ENCODE data around the gene ENTPD6.
A peak's percentile ranks its signal among the peaks of the same experiment; 100 is the strongest.

Gene ENTPD6

DNA sequence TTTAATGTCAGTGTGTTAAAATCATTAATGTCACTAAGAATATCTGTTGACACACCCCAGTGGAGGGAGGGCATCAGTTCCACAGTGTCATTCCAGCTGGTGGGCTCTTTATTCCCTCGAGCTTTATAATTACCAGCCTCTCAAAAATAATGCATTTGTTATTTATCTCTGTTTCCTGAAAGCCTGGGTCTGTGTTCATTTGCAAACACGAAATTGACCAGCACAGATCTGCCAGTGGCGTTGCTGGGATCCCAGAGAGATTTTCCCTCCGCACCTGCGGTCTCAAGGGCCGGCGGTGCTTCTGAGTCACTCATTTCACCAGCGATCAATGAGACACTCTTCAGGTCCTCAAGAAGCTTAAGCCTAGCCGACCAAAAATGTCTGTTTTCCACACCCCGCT, 46.7 kb downstream of the ENTPD6 start:
- DNase-seq (ENCODE audit: low spot score) = no peak

DNA sequence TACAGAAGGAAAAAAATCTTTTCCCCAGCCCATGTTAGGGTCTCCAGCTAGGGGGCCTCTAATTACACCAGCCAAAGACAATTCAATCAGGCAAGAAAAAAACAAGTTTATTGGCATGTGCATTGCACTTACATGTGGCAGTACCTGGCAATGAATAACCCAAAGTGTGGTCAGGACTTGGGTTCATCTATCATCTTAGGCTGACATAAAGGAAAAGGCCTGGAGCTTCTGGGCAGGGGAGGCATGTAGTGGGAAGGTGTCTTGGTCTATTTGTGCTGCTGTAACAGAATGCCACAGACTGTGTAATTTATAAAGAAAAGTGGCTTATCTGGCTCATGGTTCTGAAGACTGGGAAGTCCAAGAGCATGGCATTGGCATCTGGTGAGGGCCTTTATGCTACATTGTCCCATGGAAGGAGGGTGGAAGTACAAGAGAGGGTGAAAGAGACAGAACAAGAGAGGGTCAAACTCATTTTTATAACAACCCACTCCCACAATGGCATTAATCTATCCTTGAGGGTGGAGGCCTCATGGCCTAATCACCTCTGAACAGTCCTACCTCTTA, 48.0 kb downstream of the ENTPD6 start:
- no peak for DNase-seq (ENCODE audit: low spot score)

DNA sequence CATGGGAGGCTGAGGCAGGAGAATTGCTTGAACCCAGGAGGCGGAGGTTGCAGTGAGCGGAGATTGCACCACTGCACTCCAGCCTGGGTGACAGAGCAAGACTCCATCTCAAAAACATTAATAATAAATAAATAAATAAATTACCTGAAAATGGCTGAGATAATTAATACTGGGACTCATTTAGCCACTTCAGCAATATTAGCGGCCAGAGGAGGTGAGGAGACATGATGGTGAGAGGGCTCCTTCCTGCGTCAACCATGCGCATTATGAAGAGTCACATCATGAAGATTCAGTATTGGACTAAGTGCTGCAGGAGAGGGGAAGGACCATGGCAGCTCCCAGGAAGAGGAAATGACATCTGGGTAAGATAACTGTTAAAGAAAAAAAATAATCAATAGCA, 49.5 kb downstream of the ENTPD6 start:
- no peak for DNase-seq (ENCODE audit: low spot score)

DNA sequence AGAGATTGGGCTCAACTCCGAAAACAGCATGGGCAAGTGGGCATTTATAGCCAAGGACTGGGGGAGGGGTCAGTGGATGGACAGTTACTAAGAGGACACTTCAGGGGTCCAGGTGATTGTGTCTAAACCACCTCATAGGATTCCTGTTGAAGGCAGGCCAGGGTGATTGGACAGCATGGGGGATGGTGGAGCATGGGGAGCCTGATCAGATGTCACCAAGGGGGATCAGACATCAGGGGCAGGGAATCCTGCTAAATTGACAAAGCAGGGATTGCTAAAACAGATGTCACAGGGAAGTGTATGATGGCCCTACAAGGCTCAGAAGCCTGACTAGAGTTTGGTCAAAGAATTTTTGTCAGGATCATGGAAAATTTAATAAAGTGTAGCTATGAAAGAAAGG, 49.9 kb downstream of the ENTPD6 start:
- DNase-seq (ENCODE audit: low spot score) = no peak

DNA sequence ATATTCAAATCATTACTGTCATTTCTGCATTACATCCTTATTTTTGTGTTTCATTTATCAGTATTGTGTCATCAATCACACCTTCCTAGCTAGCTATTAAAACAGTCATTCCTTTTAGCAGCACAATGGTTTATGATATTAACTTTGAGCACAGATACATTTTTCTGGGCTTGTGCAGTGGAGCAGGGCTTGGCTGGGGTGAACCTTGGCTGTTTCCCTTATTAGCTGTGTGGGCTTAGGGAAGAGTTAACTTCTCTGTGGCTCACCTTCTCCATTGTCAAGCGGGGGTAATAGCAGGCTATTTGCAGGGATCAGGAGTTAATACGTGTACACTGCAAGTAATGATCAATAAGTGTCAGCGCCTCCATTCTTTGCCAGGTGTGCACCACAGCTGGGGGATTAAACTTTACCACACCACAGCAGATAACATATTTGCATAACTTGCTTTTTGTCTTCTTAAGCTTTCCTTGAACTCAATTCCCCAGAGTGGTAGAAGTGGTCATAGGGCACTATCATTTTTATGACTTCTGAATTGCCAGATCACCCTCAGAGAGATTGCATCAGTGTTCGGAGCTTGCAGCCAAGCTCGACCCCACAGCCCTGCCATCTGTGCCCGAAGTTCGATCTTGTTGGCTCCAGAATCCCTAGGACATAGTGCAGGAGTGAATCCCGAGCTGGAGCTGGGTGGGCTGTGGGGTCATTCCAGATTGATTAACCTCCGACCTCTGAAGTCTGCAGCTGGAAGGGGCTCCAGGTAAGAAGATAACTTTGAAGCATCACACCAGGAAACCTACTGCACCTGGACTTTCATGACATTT, 50.9 kb downstream of the ENTPD6 start:
- no peak for DNase-seq (ENCODE audit: low spot score)

DNA sequence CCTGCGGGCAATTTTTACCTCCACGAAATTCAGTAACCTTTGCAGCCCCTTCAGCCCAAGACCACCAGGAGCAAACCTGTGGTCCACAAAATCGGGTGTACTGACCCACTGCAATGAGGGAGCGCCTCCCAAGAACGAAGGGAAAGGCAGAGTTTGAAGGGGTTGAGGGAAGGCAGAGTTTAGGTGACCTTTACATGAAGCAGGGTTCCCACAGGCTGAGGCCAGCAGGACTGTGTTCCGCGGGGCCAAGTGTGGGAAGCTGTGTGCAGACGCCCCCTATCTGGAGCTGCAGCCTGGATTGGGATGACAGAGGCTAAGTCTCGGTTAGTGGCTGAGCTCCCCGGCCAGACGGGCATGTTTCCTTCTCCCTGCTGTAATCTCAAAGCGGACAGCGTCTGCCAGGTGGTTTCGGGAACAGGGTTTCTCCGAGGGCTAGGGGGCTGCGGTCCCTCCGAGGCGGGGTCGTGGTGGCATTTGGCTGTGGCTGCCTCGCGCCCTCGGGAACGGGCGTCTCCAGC, 51.5 kb downstream of the ENTPD6 start:
- DNase-seq (ENCODE audit: low spot score) = no peak

DNA sequence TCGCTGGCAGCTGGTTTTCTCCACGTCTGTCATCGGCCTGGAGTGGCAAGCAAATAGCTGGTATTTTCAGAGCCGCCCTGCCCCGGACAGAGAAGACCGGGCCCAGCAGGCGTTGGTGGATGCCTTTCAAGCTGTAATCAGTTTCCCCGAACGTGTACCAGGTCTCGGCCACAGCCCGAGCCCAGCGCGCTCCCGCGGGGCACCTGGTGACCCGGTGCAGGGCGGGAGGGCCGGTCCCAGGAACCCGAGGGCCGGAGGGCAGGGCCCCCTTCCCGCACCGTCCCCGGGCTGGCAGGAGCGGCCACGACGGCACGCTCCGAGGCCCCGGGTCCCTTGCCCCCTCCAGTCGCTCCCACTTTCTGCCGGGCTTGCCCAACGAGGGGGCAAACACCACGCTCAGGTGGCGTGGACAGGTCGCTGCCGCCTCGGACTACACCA, 52.0 kb downstream of the ENTPD6 start:
- peak; percentile 14 for DNase-seq (ENCODE audit: low spot score)

DNA sequence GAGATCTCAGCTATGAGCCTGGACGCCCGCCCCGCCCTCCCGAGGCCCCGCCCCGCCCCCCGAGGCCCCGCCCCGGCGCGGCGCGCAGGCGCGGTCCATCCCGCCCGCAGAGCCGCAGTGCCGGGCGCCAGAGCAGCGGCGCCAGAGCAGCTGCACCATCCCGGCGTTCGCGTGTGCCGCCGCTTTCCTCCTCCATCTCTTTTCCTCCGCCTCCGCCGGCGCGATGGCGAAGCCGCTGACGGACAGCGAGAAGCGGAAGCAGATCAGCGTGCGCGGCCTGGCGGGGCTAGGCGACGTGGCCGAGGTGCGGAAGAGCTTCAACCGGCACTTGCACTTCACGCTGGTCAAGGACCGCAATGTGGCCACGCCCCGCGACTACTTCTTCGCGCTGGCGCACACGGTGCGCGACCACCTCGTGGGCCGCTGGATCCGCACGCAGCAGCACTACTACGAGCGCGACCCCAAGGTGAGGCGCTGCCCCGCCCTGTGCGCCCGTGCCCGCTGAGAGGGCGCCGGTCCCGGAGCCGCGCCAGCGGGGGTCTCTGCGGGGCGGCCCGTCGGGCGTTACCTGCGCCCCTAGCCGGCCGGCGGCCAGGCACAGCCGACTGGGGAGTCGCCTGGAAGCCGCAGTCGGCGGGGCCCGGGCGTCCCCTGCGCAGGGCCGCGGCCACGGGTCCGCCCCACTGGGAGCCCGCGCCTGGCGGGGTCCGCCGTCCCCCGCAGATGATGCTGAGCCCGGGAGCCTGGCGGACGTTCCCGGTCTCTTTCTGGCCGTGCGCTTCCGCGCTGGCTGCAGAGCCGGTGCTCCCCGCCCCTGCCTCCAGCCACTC, 52.7 kb downstream of the ENTPD6 start, which contains the start of gene PYGB:
PYGB (plus strand) TSS at position 130 of the 830 bp plus-strand sequence; CDS start at position 224, 94 bp downstream.
- peak; percentile 79 for DNase-seq (ENCODE audit: low spot score)

DNA sequence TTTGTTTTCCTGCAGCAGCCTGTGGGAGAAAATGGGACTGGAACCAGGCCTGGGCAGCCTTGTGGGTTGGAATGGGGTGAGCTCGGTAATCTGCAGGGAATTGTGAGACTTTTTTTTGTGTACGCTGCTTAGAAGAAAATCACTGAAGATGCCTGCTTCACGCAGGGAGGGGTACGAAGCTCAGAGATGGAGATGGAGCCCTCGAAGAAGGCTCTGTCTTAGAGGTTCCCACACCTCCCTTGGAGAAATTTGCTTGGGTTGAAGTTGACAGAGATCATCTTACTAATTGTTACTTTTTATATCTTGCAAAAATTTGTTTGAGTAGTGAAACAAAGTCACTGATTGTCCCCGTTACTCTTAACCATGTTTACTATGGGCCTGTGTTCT, 53.3 kb downstream of the ENTPD6 start:
- DNase-seq (ENCODE audit: low spot score) = no peak

DNA sequence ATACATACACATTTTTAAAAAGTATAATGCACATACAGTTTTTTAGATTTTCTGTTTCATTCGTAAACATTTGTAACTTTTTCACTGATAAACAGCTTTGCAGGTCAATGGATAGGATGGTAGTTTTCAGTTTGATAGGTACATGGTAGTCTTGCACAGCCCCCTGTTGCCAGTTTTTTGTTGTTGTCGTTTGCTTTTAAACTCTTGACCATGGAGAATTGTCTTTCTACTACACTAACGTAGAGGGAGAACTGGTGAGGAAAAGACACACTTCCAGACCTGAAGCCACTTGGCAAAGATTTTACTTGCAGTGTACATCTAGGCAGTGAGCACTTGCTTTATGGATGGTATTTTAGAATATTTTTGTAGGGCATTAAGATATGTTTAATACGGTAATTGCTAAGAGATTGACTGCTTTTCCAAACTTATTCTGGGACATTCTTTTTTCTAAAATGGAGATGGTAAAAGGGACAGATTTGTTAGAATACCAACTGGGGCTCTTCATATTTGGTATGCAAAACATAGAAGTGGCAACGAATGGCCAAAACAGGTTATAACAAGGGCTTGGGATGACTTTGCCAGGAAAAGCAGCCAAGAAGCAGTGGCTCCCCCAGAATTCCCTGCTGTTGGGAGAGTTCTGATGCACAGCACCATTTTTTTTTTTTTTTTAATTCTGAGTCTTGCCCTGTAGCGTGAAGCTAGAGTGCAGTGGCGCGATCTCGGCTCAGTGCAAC, 53.9 kb downstream of the ENTPD6 start:
- DNase-seq (ENCODE audit: low spot score) = no peak

DNA sequence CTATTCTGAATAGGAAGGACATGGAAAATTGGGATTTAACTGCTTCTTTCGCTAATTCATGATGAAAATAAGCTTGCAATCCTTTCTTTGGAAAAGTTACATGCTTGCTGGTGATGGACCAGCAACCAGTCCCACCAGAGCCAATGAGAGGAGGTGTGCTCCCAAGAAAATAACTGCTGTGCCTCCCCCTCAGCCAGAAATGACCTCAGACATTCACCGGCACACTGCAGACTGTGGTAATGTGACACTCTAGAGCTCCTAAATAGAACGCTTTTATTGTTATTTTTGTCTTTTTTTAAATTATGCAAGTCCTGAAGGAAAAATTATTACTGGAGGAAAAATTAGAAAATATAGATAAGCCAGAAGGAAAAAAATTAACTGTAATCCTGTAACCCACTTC, 55.0 kb downstream of the ENTPD6 start:
- no peak for DNase-seq (ENCODE audit: low spot score)

DNA sequence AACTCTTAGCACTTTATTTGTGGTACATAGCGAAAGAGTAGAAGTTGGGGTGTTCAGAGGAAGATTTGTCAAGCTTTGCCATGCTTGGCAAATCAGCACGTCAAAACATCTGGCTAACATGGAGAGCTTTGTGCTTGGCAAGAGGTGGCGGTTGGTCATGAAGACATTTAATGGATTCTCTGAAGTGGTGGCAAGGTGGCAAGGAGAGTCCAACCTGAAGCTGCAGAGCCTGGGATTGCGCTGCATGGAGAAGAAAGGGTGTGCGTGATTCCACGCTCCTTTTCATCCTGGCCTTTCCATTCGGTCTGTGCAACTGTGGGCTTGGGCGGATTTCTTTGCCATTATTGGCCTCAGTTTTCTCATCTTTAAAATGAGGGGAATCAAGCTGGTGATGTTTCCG, 55.5 kb downstream of the ENTPD6 start:
- no peak for DNase-seq (ENCODE audit: low spot score)

DNA sequence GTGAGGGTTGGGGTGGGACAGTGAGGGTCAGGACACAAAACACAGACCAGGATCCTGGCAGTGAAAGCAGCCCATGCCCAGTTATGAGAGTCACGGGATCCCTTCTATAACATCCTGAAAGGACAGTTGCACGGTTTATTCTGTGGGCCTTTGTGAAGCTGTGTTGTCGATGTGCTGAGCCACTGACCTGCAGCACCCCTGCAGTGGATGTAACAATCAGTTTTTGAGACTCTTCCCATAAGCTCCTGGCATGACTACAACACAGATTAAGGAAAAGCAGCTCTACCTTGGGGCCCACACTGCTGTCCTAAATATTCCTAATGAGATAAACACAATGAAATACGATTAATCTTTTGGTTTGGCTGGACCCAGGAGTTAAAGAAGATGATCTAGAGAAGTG, 56.0 kb downstream of the ENTPD6 start:
- no peak for DNase-seq (ENCODE audit: low spot score)

DNA sequence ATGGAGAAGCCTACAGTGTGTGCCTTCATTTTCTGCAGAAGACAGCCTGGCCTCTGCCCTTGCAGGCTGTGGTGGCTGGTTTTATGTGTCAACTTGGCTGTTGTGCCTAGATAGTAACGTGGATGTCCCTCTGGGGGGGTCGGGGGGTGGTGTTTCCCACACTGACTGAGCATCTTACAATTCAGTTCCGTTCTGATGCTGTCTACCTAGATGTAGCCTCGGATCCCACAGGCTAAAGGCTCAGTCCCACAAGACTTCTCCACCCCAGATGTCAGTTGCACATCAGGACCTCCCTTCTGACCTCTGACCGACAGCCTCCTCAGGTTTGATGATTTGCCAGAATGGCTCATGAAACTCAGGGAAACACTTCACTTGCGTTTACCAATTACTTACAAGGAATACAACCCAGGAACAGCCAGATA, 56.7 kb downstream of the ENTPD6 start:
- DNase-seq (ENCODE audit: low spot score) = no peak

DNA sequence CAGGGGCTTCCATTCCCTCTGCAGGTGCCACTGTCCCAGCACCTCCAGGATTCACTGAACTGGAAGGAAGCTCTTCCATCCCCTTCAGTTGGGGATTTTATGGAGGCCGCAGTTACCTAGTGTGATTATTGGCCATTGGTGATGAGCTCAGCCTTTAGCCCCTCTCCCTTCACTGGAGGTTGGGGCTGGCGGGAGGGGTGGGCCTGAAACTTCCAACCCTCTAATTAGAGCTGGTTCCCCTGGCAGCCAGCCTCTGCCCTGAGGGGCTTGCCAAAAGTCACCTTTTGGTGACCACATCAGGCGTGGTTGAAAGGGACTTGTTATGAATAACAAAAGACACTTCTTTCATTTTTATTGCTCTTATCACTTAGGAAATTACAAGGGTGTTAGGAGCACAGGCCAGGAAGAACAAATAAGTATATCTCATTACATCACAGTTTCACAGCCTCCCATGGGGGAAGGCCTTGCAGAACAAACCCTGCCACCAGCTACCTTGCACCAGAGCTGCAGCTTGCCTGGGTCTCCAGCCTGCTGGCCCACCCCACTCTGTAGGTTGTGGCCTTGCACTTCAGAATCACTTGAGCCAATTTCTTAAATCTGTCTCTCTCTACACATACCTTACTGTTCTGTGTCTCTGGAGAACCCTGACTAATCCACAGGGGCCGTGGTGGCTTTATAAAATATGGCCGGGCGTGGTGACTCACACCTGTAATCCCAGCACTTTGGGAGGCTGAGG, 57.3 kb downstream of the ENTPD6 start:
- no peak for DNase-seq (ENCODE audit: low spot score)

DNA sequence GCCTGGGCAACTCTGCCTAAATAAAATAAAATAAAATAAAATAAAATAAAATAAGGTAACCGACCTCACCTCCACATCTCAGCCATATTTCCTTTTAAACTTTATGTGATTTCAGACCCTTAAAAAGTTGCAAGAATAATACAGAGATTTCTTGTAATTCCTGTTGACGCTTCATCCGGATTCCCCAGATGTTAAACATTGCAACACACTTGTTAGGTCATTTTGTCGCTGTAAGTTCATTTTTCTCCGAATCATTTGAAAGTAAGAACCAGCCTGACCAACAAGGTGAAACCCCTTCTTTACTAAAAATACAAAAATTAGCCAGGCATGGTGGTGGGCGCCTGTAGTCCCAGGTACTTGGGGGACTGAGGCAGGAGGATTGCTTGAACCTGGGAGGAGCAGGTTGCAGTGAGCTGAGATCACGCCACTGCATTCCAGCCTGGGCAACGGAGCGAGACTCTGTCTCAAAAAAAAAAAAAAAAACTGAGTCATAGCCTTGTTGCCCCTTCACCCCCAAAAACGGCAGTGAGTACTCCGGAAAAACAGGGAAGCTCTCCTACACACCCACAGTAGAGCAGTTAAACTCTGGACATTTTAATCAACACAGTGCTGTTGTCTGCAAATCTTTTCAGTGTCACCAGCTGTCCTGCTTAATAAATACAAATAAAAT, 58.2 kb downstream of the ENTPD6 start:
- no peak for DNase-seq (ENCODE audit: low spot score)

DNA sequence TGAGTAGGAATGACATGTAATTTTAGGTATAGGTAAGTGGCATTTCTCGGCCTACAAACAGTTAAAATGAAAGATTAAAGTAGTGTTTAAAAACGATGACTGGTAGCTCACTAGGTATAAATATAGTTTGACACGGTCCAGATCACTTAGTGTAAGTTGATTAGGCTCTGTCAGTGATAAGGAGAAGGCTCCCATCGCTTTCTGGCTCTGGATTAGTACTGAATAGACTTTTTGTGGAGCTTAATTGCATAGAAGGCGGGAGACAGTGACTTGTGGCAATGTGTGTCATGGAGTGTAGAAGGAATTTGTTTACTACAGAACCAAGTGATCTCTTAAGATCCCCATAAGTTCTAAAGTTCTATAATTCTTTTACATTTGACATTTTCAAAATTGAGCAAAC, 59.1 kb downstream of the ENTPD6 start:
- DNase-seq (ENCODE audit: low spot score) = no peak

DNA sequence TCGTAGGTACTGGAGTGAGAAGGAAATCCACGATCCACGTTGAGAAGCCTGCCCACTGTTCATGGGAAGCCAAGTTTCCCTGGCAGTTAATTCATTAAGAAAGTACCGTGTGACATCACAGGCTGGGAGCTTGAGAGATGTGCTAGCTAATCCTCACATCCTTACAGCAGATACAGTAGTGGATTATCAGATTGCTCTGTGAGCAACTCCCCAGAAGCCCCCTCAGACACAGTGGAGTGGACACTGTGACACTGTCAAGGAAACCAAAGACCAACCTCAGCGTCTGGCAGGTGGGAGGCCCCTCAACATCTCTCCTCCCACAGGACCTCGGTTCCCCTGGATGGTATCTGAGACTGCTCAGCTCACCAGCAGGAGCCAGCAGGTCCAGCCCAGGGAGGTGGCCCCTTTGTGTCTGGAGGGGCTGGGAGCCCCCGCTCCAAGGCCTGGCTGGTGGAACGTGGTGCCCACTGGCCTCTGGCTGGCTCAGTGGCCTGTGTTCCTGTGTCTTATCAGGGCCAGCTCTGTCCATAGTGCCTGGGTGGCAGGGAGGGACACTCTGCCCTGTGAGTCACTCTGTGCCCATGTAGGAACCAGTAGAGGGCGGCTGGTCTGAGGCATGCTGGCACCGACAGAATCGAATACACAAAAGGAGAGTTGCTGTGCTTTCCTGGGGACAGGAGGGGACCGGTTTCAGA, 59.6 kb downstream of the ENTPD6 start:
- DNase-seq (ENCODE audit: low spot score) = no peak

DNA sequence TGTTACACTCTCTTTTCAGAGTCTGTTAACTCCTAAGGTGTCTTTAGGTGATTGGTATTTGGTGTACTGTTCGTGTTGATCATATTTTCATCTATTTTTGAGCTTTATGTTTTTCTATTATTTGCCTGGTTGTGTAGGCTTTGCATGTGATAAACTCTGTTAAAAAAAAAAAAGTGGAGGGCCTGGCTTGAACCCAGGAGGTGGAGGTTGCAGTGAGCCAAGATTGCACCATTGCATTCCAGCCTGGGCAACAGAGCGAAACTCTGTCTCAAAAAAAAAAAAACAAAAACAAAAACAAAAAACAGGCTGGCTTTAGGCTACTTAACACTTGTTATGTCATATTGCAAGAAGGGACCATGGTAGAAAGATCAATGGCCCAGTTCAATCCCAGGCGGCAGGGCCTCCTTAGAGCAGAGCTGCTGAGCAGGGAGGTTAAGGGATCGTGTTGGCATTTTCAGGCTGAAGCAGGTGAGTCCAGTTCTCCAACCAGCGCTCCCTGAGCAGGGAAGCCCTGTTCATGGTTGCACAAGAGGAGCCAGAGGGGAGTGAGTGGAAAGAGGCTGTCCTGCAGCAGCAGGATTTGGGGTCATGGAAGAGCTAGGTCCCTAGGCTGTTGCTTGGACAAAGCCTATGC, 60.8 kb downstream of the ENTPD6 start:
- DNase-seq (ENCODE audit: low spot score) = no peak

DNA sequence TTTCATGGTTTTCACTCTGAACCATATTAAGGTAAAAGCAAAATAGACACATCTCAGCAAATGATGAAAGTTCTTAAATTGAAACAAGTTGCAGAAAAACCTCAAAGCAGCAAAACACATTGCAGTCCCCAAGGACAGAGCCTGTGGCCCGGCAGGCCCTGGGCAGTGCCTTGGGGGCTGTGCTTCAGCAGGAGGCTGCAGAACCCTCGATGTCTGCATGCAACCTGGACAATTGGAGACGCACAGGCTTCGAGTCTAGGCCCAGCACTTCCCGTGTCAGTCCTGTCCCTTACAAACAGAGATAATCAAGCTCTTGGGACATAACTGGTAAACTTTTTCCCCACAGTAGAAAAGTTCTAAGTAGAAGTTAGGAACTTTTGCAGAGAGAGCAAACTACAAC, 61.6 kb downstream of the ENTPD6 start:
- DNase-seq (ENCODE audit: low spot score) = no peak
